Activated T-cell treated with anti-CD3 and anti-CD28 coated beads, Interleukin-2, amount 50 U/mL, for 4 hours (primary cell): Measurements from ENCODE around the gene CRK. TPM values are rescaled to one million over a fixed set of nuclear protein-coding genes. Genes with fewer than 3 reads are reported as not detected.
"Not testable (repeated sequence)": the region's sequence is repeated elsewhere in the genome, so short reads cannot be mapped to it uniquely, and the experiment has no call there.

Source experiments
- ATAC-seq, 2 donors: fragments of 200-7000 bp; cut with Tn5 transposase; one replicate each; pipeline ENCODE4 v1.10.0; 2021
- DNase-seq: peaks from one replicate; pipeline ENCODE4 v3.0.0-alpha.2; 2020
- H3K27me3 Mint-ChIP-seq: one replicate; pipeline ENCODE4 v1.8.0; 2021; ENCODE audit warnings: low read depth, mixed read lengths
- H3K36me3 Mint-ChIP-seq: one replicate; pipeline ENCODE4 v1.8.0; 2022; ENCODE audit warnings: mixed read lengths; ENCODE audit not compliant: insufficient read depth
- H3K4me1 Mint-ChIP-seq: one replicate; pipeline ENCODE4 v1.8.0; 2021; ENCODE audit warnings: low read depth, mixed read lengths
- H3K4me3 Mint-ChIP-seq: one replicate; pipeline ENCODE4 v1.8.0; 2021; ENCODE audit warnings: mild to moderate bottlenecking, moderate library complexity, mixed read lengths
- H3K9me3 Mint-ChIP-seq: one replicate; pipeline ENCODE4 v1.8.0; 2021; ENCODE audit warnings: mixed read lengths
- total RNA-seq, 3 donors: library from RNA; stranded (reverse); gene quantifications; one replicate each; pipeline ENCODE4 v1.2.1, GENCODE V29; 2021

CRK gene
- total RNA-seq, 3 donors from 2014 or later: 21.0 to 22.4 (median 22.0) TPM

- Mint-ChIP-seq H3K36me3 (peaks cover 8% of the 10 kb centered on the region), H3K4me1 (peaks cover 58% of the 10 kb centered on the region), H3K9me3 (no peaks in the 10 kb centered on the region), H3K27me3 (no peaks in the 10 kb centered on the region), H3K4me3 (no peak overlapping the region)
- no peak for ATAC-seq
- no peak for DNase-seq
These were observed 71.1 kb downstream of the CRK start for GRCh38 chr17:1384905-1385435.

- H3K9me3 Mint-ChIP-seq: no peaks in the 10 kb centered on the region
These were observed 76.1 kb downstream of the CRK start for GRCh38 chr17:1379930-1380313.

GRCh38 chr17:1379208-1379929 is 76.7 kb downstream of the CRK start:
- Mint-ChIP-seq H3K36me3 (peaks cover 18% of the 10 kb centered on the region), H3K9me3 (no peaks in the 10 kb centered on the region), H3K27me3 (no peaks in the 10 kb centered on the region), H3K4me1 (peaks cover 75% of the 10 kb centered on the region), H3K4me3 (peak overlapping the region; percentile 63)
- ATAC-seq (no peak), DNase-seq (no peak)

More at GRCh38 chr17:1379930-1380313, 76.1 kb downstream of the CRK start:
- H3K27me3 Mint-ChIP-seq: no peaks in the 10 kb centered on the region
- H3K4me3 Mint-ChIP-seq: peak overlapping the region; percentile 63
- ATAC-seq (peak; percentile 76 to 86), DNase-seq (no peak)
- H3K4me1 Mint-ChIP-seq: peaks cover 71% of the 10 kb centered on the region
- H3K36me3 Mint-ChIP-seq: peaks cover 18% of the 10 kb centered on the region

GRCh38 chr17:1378476-1378860 is 77.6 kb downstream of the CRK start:
- H3K4me3 Mint-ChIP-seq, H3K9me3 Mint-ChIP-seq, ATAC-seq, H3K27me3 Mint-ChIP-seq, DNase-seq: not testable (repeated sequence)
- Mint-ChIP-seq H3K36me3 (peaks cover 21% of the 10 kb centered on the region), H3K4me1 (peaks cover 82% of the 10 kb centered on the region)

- no peak for DNase-seq
- H3K4me3 Mint-ChIP-seq: no peak overlapping the region
- ATAC-seq: no peak
- peaks cover 88% of the 10 kb centered on the region for H3K4me1 Mint-ChIP-seq
- peaks cover 23% of the 10 kb centered on the region for H3K36me3 Mint-ChIP-seq
- H3K9me3 Mint-ChIP-seq: no peaks in the 10 kb centered on the region
- H3K27me3 Mint-ChIP-seq: no peaks in the 10 kb centered on the region
These were observed 78.7 kb downstream of the CRK start for GRCh38 chr17:1377334-1377733.

- H3K36me3 Mint-ChIP-seq: peaks cover 19% of the 10 kb centered on the region
- no peaks in the 10 kb centered on the region for H3K9me3 Mint-ChIP-seq
- DNase-seq: no peak
- peak; percentile 32 for ATAC-seq
- no peaks in the 10 kb centered on the region for H3K27me3 Mint-ChIP-seq
- peak overlapping the region; percentile 25 for H3K4me3 Mint-ChIP-seq
- H3K4me1 Mint-ChIP-seq: peaks cover 86% of the 10 kb centered on the region
These were observed 80.0 kb downstream of the CRK start for GRCh38 chr17:1376061-1376460.

- Mint-ChIP-seq H3K4me3 (peak overlapping the region; percentile 25), H3K36me3 (peaks cover 17% of the 10 kb centered on the region), H3K9me3 (no peaks in the 10 kb centered on the region), H3K27me3 (no peaks in the 10 kb centered on the region), H3K4me1 (peaks cover 84% of the 10 kb centered on the region)
- DNase-seq: no peak
- peak; percentile 27 to 33 for ATAC-seq
These were observed 80.4 kb downstream of the CRK start for GRCh38 chr17:1375615-1376014.

GRCh38 chr17:1374431-1375177 is 81.4 kb downstream of the CRK start:
- ATAC-seq: peak; percentile 77 to 80
- H3K36me3 Mint-ChIP-seq: peaks cover 15% of the 10 kb centered on the region
- no peaks in the 10 kb centered on the region for H3K9me3 Mint-ChIP-seq

GRCh38 chr17:1373707-1374237 is 82.3 kb downstream of the CRK start:
- no peak for ATAC-seq
- no peak for DNase-seq
- Mint-ChIP-seq H3K4me3 (no peak overlapping the region), H3K36me3 (peaks cover 15% of the 10 kb centered on the region), H3K27me3 (no peaks in the 10 kb centered on the region), H3K4me1 (peaks cover 72% of the 10 kb centered on the region), H3K9me3 (no peaks in the 10 kb centered on the region)

More at GRCh38 chr17:1374431-1375177, 81.4 kb downstream of the CRK start:
- H3K4me1 Mint-ChIP-seq: peaks cover 76% of the 10 kb centered on the region
- DNase-seq: no peak
- no peaks in the 10 kb centered on the region for H3K27me3 Mint-ChIP-seq
- peak overlapping the region; percentile 25 for H3K4me3 Mint-ChIP-seq

- DNase-seq (no peak), ATAC-seq (no peak)
- no peaks in the 10 kb centered on the region for H3K27me3 Mint-ChIP-seq
- peak overlapping the region; percentile 24 for H3K4me3 Mint-ChIP-seq
- H3K36me3 Mint-ChIP-seq: peaks cover 15% of the 10 kb centered on the region
- H3K4me1 Mint-ChIP-seq: peaks cover 67% of the 10 kb centered on the region
- no peaks in the 10 kb centered on the region for H3K9me3 Mint-ChIP-seq
These were observed 83.4 kb downstream of the CRK start for GRCh38 chr17:1372618-1373017.

- no peaks in the 10 kb centered on the region for H3K9me3 Mint-ChIP-seq
- no peak overlapping the region for H3K4me3 Mint-ChIP-seq
- DNase-seq: no peak
- no peak for ATAC-seq
- no peaks in the 10 kb centered on the region for H3K27me3 Mint-ChIP-seq
- peaks cover 67% of the 10 kb centered on the region for H3K4me1 Mint-ChIP-seq
- H3K36me3 Mint-ChIP-seq: peaks cover 20% of the 10 kb centered on the region
These were observed 84.0 kb downstream of the CRK start for GRCh38 chr17:1371893-1372590.
